ENCODE measurements around the gene MYL5.
"Not testable (repeated sequence)": the region's sequence is repeated elsewhere in the genome, so short reads cannot be mapped to it uniquely, and the experiment has no call there.

MYL5 gene

GRCh38 chr4:729336-730315, 55.3 kb downstream of the MYL5 start:
- Histone ChIP-seq H3K36me3 (ENCODE audit: control insufficient read depth in 1 of 2, insufficient read depth in 2 of 2, low read length in 2 of 2) (peaks cover 22 to 35% of the 10 kb centered on the region in 2 donors), H3K4me1 (ENCODE audit: control insufficient read depth in 1 of 2, insufficient read depth in 2 of 2, low read length in 2 of 2) (peaks cover 2 to 16% of the 10 kb centered on the region in 2 donors), H3K4me3 (ENCODE audit: low read depth in 1 of 2, low read length in 2 of 2) (no peak overlapping the region), H3K9ac (ENCODE audit: low read depth in 1 of 2, low read length in 2 of 2) (no peak overlapping the region), H3K27me3 (ENCODE audit: control insufficient read depth in 1 of 2, insufficient read depth in 2 of 2, low read length in 2 of 2) (no peaks in the 10 kb centered on the region), H3K27ac (ENCODE audit: low read depth, low read length) (no peak overlapping the region), H3K9me3 (ENCODE audit: control insufficient read depth in 1 of 2, low read length in 2 of 2) (no peaks in the 10 kb centered on the region)

GRCh38 chr4:730511-730910, 56.2 kb downstream of the MYL5 start:
- peaks cover 26 to 44% of the 10 kb centered on the region in 2 donors for H3K36me3 ChIP-seq (ENCODE audit: control insufficient read depth in 1 of 2, insufficient read depth in 2 of 2, low read length in 2 of 2)

GRCh38 chr4:730946-731904, 56.9 kb downstream of the MYL5 start:
- not testable (repeated sequence) for H3K9me3 ChIP-seq (ENCODE audit: control insufficient read depth in 1 of 2, low read length in 2 of 2); H3K9ac ChIP-seq (ENCODE audit: low read depth in 1 of 2, low read length in 2 of 2); H3K27me3 ChIP-seq (ENCODE audit: control insufficient read depth in 1 of 2, insufficient read depth in 2 of 2, low read length in 2 of 2); H3K27ac ChIP-seq (ENCODE audit: low read depth, low read length); H3K4me3 ChIP-seq (ENCODE audit: low read depth in 1 of 2, low read length in 2 of 2)
- H3K4me1 ChIP-seq (ENCODE audit: control insufficient read depth in 1 of 2, insufficient read depth in 2 of 2, low read length in 2 of 2) = peaks cover 2 to 16% of the 10 kb centered on the region in 2 donors
- peaks cover 26 to 47% of the 10 kb centered on the region in 2 donors for H3K36me3 ChIP-seq (ENCODE audit: control insufficient read depth in 1 of 2, insufficient read depth in 2 of 2, low read length in 2 of 2)

More at GRCh38 chr4:730511-730910, 56.2 kb downstream of the MYL5 start:
- H3K4me1 ChIP-seq (ENCODE audit: control insufficient read depth in 1 of 2, insufficient read depth in 2 of 2, low read length in 2 of 2) = peaks cover 2 to 16% of the 10 kb centered on the region in 2 donors
- no peak overlapping the region for H3K4me3 ChIP-seq (ENCODE audit: low read depth in 1 of 2, low read length in 2 of 2)
- H3K27ac ChIP-seq (ENCODE audit: low read depth, low read length) = no peak overlapping the region
- no peaks in the 10 kb centered on the region for H3K9me3 ChIP-seq (ENCODE audit: control insufficient read depth in 1 of 2, low read length in 2 of 2)
- H3K9ac ChIP-seq (ENCODE audit: low read depth in 1 of 2, low read length in 2 of 2) = no peak overlapping the region
- H3K27me3 ChIP-seq (ENCODE audit: control insufficient read depth in 1 of 2, insufficient read depth in 2 of 2, low read length in 2 of 2) = no peaks in the 10 kb centered on the region

Measured in duodenal mucosa (tissue), 2 donors.